ENCODE measurements around the gene MT2A.

The MT2A gene

GRCh38 chr16:56608043-56608875, at the start of gene MT2A:
MT2A (plus strand) TSS chr16:56608584; CDS start chr16:56608656, 72 bp downstream.
- peak; percentile 87 for DNase-seq (ENCODE audit: low read depth)
- TF ChIP-seq, protein P1, sequence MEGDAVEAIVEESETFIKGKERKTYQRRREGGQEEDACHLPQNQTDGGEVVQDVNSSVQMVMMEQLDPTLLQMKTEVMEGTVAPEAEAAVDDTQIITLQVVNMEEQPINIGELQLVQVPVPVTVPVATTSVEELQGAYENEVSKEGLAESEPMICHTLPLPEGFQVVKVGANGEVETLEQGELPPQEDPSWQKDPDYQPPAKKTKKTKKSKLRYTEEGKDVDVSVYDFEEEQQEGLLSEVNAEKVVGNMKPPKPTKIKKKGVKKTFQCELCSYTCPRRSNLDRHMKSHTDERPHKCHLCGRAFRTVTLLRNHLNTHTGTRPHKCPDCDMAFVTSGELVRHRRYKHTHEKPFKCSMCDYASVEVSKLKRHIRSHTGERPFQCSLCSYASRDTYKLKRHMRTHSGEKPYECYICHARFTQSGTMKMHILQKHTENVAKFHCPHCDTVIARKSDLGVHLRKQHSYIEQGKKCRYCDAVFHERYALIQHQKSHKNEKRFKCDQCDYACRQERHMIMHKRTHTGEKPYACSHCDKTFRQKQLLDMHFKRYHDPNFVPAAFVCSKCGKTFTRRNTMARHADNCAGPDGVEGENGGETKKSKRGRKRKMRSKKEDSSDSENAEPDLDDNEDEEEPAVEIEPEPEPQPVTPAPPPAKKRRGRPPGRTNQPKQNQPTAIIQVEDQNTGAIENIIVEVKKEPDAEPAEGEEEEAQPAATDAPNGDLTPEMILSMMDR (conservative IDR thresholded peaks at IDR 0.05; ENCODE audit: low read depth, low read length): no peak
- peak within 1 kb of the TSS; percentile 79 for H3K4me3 ChIP-seq (ENCODE audit: low read length)

GRCh38 chr16:56559109-56559508, 49.3 kb upstream of the MT2A start:
- no peak for DNase-seq (ENCODE audit: low read depth)
- TF ChIP-seq, protein P1 (conservative IDR thresholded peaks at IDR 0.05; ENCODE audit: low read depth, low read length): no peak
- no peak overlapping the region for H3K4me3 ChIP-seq (ENCODE audit: low read length)

DNA sequence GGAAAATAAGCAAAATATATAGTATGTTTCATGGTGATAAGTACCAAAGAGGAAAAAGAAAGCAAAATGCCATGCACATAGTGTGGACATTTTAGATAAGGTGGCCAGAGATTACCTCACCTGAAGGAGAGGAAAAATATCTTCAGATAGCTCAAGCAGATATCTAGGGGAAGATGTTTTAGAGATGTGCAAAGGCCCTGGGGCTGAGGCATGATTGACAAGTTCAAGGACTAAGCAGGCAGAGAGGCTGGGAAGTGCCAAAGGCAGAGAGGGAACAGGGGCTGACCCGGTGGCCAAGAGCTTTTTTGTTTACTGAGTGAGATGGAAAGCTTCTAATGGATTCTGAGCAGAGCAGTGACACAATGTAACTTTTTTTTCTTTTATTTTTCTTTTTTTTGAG, 47.9 kb upstream of the MT2A start:
- no peak for DNase-seq (ENCODE audit: low read depth)
- TF ChIP-seq, protein P1 (conservative IDR thresholded peaks at IDR 0.05; ENCODE audit: low read depth, low read length): no peak
- H3K4me3 ChIP-seq (ENCODE audit: low read length): no peak overlapping the region

GRCh38 chr16:56561126-56561525, 47.3 kb upstream of the MT2A start:
- TF ChIP-seq, protein P1 (conservative IDR thresholded peaks at IDR 0.05; ENCODE audit: low read depth, low read length): no peak
- no peak overlapping the region for H3K4me3 ChIP-seq (ENCODE audit: low read length)

GRCh38 chr16:56564793-56565477, 43.4 kb upstream of the MT2A start, which contains the start of gene MT4:
MT4 (plus strand) TSS chr16:56565073; CDS start chr16:56565129, 56 bp downstream.
- TF ChIP-seq, protein P1 (conservative IDR thresholded peaks at IDR 0.05; ENCODE audit: low read depth, low read length): no peak
- H3K4me3 ChIP-seq (ENCODE audit: low read length): no peak within 1 kb of the TSS
- DNase-seq (ENCODE audit: low read depth): no peak

More at GRCh38 chr16:56561126-56561525, 47.3 kb upstream of the MT2A start:
- DNase-seq (ENCODE audit: low read depth): no peak

DNA sequence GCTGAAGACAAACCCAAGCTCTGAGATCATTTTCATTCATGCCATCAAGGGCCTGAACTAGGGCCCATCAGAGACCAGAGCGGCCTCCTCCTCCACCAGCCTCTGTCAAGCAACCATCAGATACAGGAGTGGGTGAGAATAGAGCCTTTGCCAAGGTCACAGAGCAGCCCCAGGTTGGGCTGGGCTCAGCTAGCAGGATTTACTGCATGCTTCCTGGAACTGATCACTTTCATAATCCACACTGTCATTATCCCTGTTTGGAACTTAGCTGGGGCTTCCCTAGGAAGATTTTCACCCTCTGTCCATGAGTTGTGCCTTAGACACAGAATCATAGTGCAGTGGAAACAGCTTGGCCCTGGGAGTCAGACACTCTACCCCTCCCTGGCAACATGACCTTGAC, 38.4 kb upstream of the MT2A start:
- no peak for DNase-seq (ENCODE audit: low read depth)
- TF ChIP-seq, protein P1 (conservative IDR thresholded peaks at IDR 0.05; ENCODE audit: low read depth, low read length): no peak
- no peak overlapping the region for H3K4me3 ChIP-seq (ENCODE audit: low read length)
